Right kidney (tissue), 1 donor: ENCODE measurements around the gene GSTO2.

Experiments used
- DNase-seq: peaks from one replicate; pipeline ENCODE4 v3.0.0-alpha.2; 2016

GSTO2 gene

GRCh38 chr10:104339469-104340110 lies 70.6 kb downstream of the GSTO2 start:
- peak; percentile 53 for DNase-seq

DNA sequence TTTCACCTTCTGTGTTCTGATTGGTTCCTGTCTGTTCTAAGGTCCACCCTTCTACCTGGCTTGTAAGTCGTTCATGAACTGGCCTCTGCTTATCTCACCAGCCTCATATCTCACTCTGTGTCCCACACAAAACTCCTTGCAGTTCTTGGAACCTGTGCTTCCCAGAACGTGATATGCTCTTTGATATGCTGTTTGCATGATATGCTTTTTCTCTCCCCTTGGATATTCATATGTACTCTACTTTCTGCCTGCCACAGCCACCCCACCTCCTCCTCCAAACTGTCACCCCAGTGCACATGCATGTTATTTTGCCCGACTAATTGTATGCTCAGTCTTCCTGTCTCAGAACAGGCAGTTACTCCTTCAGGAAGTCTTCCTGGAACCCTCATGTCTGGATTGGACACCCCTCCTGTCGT lies 71.1 kb downstream of the GSTO2 start:
- no peak for DNase-seq

DNA sequence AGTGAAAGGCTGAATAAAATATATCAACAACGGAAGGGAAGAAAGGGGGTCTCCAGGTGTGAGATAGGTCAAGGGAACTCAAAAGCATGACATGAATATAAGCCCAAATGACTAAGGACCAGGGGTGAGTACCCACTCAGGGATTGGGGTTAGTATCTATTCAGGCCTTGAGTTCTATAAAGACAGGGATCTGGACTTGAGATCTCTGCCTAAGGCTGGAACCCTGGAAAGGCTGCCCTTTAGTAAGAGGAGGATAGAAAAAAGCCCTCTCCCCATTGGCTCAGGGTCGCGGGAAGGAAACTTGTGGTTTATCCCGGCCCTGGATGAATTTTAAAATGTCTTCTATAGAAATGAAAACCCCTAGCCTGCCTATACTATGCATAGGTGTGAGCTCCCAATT lies 71.7 kb downstream of the GSTO2 start:
- no peak for DNase-seq

- no peak for DNase-seq
These were observed 74.0 kb downstream of the GSTO2 start for GRCh38 chr10:104342941-104343411.

DNA sequence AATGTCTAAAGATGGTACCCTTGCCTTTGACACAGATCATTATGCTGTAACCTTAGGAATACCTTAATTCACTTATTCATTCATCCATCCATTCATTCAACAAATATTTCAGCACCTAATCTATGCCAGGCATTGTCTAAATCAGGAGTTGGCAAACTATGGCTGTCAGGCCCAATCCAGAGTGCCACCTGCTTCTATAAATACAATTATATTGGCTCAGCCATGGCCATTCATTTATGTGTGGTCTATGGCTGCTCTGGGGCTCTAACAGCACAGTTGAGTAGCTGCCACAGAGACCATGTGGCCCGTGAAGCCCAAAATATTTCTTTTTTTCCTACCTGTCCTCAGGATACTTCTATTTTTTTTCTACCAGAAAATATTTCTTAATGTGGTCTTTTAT lies 75.2 kb downstream of the GSTO2 start:
- no peak for DNase-seq

- DNase-seq = no peak
These were observed 76.5 kb downstream of the GSTO2 start for GRCh38 chr10:104345515-104345914.

DNA sequence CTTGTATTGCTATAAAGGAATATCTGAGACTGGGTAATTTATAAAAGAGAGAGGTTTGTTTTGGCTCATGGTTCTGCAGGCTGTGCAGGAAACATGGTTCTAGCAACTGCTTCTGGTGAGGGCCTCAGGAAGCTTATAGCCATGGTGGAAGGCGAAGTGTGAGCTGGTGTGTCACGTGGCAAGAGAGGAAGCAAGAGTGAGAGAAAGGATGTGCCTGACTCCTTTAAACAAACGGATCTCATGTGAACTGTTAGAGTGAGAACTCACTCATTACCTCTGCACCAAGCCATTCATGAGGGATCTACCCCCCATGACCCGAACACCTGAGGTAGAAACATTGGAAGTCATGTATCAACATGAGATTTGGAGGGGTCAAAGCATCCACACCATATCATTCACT lies 77.0 kb downstream of the GSTO2 start:
- no peak for DNase-seq

DNA sequence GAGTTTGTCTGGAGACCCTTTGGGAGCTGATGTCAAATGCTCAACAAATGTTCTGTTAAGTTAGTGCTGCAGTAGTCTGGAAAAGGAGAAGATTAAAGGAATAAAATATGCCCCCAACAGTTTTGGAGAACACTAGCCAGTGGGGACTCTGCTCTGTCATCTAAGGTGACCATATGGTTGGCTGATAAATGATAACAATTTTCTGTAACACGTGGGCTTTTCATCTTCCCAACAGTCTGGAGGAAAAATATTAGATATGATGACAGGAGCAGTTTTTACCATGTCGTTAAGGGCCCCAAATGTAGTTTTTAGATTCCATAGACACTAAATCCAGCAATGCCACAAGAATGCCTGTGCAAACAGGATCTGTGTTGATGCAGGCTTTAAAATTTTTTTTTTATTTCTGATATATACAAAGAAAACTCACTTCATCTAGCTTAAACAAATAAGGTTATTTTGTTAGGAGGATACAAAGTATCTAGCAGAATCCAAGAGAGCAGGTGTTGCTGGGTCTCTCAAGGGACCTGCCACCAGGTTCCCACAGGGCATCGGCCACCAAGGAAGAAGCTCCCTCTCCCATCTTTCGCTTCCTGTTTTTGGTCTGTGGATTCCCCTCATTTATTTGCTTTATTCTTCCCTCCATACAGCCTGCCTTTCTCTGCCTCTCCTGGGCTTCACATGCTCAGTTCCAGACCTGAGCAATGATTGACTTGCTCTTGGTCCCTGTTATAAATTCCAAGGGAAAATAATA lies 78.5 kb downstream of the GSTO2 start:
- DNase-seq = no peak

- no peak for DNase-seq
These were observed 79.6 kb downstream of the GSTO2 start for GRCh38 chr10:104348601-104349000.

GRCh38 chr10:104349623-104350126 lies 80.7 kb downstream of the GSTO2 start:
- no peak for DNase-seq

DNA sequence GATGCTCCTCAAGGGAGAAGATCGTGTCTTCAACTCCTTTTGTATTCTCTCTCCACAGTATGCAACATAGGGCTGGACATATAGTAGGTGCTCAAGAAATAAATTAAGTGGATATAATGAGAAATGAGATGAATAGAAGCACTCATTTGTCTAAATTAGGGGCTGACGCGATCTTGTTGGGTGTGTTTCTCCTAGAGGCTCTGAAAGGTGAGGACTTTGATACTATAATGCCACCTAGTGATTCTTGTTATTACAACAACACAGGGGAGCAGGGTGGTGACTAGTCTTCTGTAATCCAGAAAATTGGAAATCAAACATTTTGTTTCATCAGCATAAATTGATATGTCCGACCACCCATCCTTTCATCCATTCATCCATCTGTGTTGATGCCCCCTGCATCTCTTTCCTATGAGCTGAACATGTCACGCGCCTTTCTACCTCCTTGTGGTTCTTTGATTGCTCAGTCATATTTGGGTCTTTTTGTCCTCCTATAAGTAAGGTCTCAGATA lies 81.2 kb downstream of the GSTO2 start:
- no peak for DNase-seq

GRCh38 chr10:104351061-104351702 lies 82.2 kb downstream of the GSTO2 start:
- no peak for DNase-seq

GRCh38 chr10:104351919-104352318 lies 82.9 kb downstream of the GSTO2 start:
- DNase-seq = no peak

DNA sequence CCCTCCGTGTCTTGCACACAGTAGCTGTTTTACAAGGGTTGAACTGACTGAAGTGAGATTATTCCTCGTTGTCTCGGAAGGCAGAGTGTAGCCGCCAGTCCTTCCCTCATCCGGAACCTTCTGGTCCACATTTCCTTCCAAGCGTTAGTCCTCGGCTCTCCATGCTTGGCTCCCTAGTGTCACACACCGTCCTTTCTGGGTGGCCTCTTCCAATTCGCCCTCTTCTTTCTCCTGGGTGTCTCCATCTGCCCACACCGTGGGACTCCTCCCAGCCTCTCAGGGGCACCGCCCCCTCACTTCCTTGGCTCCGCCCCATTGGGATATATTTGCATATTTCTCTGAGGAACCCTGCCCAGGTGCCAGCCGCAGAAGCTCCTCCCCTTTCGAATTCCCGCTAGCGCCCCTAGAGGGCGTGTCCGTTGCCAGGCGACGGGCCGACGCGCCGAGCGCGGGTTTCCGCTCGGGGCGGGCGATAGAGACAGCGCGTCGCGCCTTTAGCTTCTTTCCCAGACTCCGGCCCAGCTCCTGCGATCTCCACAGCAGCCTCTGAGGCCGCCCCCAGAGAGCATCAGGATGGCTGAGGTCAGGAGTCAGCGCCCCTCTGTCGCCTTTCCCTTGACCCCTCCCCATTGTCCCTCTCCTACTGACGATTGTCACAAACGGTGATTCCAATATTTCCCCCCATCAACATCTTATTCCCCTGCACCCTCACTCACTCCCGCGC lies 84.5 kb downstream of the GSTO2 start, which contains the start of gene CFAP58:
Gene CFAP58 (plus strand): TSS at position 509 of the 724 bp plus-strand sequence. CDS start 65 bp downstream, at position 574.
- DNase-seq = peak; percentile 86
